GM12873 (cell line): ENCODE measurements around the gene GBP7.

Experiments
- CTCF ChIP-seq: IDR thresholded peaks from 2 replicates; pipeline ENCODE4 v1.5.1; 2012; ENCODE audit warnings: low read depth, mild to moderate bottlenecking, moderate library complexity, low read length, control low read depth; ENCODE audit not compliant: insufficient read depth; ENCODE audit errors: missing control alignments

Gene GBP7

GRCh38 chr1:89121641-89122040 lies 54.2 kb downstream of the GBP7 start:
- TF ChIP-seq CTCF, result no peak

- no peak for TF ChIP-seq CTCF
Measured at GRCh38 chr1:89114662-89115061, 61.1 kb downstream of the GBP7 start.

GRCh38 chr1:89112871-89113613 lies 62.8 kb downstream of the GBP7 start:
- TF ChIP-seq CTCF, result no peak

- TF ChIP-seq CTCF, result no peak
Measured at GRCh38 chr1:89104687-89105086, 71.1 kb downstream of the GBP7 start.

- no peak for TF ChIP-seq CTCF
Measured at GRCh38 chr1:89104147-89104546, 71.7 kb downstream of the GBP7 start.

GRCh38 chr1:89102021-89102420 lies 73.8 kb downstream of the GBP7 start:
- no peak for TF ChIP-seq CTCF

GRCh38 chr1:89100412-89100811 lies 75.4 kb downstream of the GBP7 start:
- TF ChIP-seq CTCF, result no peak
